GM18499 (cell line): ENCODE measurements around the gene LUM.

Experiments
- ATAC-seq: cut with Tn5 transposase; IDR thresholded peaks from one replicate; pipeline ENCODE4 v1.9.1; 2021; ENCODE audit warnings: moderate number of reproducible peaks; ENCODE audit not compliant: insufficient read depth, unreplicated experiment

LUM gene, protein sequence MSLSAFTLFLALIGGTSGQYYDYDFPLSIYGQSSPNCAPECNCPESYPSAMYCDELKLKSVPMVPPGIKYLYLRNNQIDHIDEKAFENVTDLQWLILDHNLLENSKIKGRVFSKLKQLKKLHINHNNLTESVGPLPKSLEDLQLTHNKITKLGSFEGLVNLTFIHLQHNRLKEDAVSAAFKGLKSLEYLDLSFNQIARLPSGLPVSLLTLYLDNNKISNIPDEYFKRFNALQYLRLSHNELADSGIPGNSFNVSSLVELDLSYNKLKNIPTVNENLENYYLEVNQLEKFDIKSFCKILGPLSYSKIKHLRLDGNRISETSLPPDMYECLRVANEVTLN

DNA sequence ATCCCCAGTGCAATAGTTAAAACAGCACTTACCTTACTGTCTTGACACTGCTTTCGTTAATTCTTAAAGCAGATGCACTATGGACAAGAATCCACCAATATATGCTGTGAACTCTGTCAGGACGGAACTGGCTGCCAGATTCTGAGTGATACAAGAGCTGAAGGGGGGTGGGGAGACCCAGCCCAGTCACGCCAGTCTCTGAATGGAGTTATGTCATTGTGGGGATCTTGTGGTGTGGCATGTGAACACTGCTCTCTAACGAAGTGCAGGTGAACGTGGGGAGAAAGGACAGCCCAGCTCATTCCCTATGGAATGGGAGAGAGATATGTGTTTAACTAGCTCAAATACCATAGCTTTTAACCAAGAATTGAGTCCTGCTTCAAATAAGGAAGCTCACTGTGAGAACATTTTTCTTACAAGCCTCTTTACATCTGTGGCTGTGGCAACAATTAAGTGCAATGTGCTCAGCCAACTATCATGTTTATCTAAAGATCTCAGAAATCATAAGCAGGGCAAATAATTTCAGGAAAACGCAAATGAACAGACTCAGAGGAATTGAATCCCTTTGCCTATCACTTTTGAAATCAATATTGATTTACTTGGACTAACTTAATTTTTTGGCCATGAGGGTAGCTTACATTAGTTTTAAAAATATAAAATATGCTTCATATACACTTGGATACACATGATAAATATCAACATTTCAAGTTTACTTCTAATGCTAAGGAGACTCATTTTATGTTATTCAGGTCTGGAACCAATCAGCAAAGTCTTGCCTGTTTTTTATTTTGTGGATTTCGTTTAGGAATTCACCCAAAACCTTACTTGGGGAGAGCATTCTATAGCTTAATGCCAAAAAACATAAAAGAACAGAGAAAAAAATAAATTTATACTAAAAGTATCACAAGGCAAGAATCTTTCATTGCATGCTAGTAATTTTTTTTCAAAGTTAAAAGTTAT is at the start of gene LUM:
TSS of gene LUM (minus strand) at position 129 of the 960 bp plus-strand sequence. CDS start 2,515 bp downstream, outside the sequence.
- ATAC-seq: no peak

DNA sequence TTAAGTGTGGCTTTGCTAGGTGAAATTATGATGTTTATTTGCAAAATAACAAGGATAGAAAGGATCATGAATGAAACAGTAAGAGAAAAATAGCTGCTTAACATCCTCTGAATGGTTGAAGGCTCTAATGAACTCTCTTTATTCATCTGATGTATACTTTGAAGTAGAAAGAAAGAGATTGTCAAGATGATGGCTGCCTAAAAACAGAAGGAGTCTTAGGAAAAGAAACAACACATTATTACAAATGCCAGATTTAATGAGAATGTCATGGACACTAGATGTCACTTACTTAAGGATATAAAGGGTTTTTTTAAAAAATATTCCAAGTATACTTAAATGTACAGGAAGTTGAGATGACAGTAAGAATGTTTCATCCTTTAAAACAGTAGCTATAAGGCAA is 49.7 kb upstream of the LUM start:
- no peak for ATAC-seq

DNA sequence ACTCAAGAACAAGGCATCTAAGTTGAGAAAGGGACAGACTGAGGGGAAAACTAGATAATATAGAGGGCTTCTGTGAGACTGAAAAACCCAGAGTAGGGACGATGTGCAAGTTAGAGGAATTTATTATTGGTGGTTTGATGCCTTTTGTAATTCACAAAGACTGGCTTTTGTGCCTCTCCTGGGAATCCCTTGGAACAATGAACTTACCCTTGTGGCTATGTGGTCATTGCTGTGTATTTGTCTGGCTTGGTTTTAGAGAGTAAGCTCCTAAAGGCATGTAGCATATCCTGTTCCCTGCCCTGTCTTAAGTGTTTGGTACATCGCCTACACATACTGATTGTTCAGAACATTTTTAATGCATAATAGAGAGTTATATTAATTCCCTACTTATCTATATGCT is 44.7 kb upstream of the LUM start:
- no peak for ATAC-seq

DNA sequence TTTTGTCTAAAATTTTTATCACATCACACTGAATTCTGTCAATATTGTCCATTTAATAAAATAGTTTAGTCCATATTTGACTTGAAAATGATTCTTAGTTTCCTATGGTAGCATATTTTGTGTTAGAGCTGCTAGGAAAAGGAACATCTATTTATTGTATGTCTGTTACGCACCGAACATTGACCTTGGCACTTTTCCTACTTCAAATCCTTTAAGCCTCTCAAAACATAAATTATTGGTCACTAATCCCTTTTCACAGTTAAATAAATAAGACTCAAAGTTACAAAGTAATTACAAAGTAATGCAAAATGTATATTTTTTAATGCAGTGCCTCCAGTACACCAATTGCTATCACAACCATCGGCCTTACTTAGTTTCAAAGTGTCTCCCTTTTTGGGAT is 42.8 kb upstream of the LUM start:
- no peak for ATAC-seq

DNA sequence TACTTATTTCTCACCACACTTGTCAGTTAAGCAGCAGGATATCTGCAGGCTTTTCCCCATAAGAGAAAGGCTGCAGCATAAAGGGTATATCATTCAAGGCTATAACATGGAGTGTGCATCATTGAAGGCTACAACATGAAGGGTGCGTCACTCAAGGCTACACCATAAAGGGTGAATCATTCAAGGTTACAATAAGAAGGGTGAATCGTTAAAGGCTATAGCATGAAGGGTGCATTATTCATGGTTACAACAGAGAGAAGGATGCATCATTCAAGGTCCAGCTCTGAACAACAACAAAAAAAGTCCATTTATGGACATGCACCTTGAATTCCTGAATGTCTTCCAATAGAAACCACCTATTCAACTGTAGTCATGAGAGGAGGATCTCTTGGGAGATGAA is 32.8 kb upstream of the LUM start:
- no peak for ATAC-seq

DNA sequence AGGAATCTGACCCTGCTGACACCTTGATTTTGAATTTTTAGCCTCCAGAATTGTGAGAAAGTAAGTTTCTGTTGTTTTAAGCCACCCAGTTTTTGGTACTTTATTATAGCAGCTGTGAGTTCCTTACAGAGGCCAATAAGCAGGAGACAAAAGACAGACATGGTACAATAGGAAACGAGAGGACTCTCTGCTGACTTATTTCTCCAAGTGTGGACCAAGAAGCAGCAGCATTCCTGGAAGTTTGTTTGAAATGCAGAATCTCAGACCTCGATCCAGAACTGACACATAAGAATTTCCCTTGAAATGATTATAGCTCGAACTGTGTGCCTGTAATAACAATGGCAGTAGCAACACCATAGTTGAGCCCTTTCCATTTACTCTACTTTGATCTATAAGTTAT is 31.9 kb upstream of the LUM start:
- ATAC-seq: no peak

DNA sequence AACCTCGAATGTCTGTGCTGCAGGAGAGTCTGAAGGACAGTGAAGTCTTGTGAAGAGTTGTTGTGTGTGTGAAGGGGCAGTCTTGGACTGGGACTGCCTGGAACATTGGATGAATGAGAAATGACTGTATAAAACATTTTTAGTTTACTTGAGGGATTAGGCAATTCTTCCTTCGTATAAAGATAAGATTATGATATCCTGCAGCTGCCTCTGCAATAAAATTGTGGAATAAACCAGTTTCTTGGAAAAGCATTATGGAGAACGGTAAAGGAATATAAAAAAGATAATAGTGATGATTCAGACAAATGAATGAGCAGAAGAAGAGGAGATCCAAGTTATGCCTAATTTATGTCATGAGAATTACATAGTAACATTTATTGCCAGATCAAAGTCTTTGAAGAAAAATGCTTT is 30.9 kb upstream of the LUM start:
- no peak for ATAC-seq

DNA sequence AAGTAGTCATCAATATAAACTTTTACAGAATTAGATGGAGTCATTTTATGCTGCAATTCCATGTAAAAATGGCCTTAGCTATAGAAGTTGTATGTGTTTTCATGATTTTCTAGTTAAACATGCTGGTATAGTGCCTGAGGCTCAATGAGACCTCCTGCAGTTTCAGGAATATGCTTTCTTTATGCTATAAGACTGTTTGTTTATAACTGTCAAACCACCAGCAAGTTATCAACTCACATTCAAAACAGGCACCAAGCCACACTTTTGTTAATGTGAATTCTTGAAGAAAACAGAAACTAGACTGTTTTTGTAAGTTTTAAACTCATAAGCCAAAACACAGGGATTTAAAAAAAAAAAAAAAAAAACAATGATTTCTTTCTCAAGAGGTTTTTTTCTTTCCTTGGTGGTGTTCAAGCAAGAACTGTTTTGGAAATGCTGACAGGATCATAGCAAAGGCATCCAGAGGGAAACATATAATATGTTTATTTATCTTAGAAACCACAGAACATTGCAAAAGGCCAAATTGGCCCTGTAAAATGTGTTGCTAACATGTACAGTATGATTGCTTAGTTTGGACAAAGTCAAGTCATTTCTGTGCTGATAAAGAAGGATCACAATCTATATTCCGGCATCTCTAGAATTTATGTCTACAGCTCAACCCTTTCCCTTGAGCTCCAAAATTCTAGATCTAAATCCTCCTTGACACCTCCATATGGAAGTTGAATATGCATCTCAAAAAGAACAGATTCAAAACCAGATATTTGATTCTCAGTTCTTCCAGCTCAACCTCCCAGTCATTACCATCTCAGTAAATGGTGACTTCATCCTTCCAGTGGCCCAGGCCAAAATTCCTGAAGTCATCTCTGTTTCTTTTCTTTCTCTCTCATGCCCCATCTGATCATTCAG is 29.0 kb upstream of the LUM start:
- ATAC-seq: no peak

DNA sequence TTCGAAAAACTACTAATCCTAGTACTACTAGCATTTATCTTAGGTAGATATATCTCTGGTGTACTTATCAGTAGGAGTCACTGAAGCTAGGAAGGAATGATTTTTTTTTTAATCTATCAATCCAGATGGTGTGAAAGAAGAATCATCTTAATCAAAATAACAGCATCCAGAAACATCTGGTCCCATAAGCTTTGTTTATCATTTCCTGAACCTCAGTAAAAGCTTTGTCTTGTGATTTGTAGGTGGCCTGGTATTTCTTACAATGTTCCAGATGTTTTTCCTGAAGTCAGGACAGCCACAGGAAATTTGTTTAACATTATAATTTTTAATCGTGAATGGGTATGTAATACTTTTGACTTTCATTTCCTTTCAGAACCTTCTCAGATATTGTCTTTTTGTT is 28.0 kb upstream of the LUM start:
- ATAC-seq: no peak

DNA sequence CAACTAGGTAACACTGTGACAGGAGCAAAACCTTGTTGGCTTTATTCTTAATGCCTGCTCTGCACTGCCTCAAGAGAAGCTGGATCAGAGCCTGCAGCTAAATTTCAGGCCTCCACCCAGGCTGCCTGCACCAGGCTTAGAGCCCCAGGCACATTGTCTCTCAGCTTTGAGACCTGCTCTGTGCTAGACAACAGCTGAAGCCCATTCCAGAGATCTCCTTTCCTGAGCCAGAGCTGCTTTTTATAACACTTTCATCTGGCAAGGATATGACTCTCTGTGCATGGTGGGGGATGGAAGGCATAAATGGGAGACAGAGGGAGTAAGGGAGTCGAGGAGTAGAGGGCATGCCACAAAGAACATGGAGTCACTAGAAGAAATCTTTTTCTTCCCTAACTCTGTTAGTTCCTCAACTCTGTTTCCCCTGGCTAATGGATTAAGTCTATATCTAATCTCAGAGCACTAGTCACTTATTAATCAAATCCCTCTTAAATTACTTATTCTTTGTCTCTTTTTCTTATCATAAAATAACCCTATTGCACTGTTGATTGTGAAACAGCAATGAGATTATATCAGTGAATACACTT is 27.1 kb upstream of the LUM start:
- no peak for ATAC-seq

DNA sequence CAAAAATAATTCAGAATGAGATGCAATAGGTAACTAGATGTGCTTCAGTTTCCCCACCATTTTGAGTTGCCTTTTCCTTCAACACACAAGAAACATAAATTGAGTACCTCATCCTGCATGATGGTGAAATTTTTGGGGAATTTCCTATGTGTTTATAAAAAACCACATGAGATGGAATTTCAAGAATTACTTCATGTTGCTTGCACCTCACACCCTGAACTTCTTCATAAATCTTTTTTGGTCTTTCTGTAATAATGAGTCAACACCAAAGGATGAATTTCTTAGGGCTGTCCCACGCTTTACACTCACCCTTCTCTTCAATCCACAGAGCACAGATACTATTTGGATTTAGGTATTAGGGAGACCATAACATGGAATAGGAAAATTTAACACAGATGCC is 22.6 kb upstream of the LUM start:
- ATAC-seq: no peak

DNA sequence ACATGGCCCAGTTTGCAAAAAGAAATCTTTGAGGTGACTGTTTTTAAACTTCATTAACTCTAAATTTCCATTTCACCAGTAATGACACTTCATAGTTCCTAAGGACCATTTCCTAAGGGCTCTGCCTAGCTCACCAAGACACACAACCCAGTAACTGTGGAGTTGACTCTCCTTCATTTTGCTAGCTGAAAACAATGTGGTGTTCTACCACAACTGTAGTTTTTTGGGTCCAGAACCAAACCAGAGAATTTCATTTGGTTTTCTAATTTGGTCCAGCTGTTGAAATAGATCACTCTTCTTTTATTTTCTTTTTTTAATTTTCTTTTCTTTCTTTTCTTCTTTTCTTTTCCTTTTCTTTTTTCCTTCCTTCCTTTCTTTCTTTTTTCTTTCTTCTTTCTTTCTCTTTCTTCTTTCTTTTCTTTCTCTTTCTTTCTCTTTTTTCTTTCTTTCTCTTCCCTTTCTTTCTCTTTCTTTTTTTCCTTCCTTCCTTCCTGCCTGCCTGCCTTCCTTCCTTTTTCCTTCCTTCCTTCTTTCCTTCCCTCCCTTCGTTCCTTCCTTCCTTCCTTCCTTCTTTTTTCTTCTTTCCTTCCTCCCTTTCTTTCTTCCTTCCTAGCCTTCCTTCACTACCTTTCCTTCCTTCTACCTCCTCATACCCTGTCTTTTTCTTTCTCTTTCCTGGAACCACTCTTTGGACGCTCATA is 18.5 kb upstream of the LUM start:
- no peak for ATAC-seq

DNA sequence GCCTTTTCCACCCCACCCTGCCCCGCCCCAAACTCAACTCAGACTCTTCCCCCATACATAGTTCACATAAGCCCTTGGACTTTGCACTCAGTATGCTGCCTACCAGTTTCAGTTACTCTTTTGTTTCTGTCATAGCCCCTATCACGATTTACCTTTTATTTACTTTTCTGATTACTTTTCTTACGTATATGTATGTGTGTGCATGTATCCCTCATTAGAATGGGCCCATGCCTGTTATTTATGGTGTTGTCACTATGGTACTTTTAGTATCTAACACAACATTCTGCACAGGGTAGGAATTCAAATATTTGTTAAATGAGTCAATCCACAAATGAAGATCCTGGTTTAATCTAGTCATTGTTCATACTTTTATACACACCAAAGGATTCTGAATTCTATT is 16.5 kb upstream of the LUM start:
- no peak for ATAC-seq

DNA sequence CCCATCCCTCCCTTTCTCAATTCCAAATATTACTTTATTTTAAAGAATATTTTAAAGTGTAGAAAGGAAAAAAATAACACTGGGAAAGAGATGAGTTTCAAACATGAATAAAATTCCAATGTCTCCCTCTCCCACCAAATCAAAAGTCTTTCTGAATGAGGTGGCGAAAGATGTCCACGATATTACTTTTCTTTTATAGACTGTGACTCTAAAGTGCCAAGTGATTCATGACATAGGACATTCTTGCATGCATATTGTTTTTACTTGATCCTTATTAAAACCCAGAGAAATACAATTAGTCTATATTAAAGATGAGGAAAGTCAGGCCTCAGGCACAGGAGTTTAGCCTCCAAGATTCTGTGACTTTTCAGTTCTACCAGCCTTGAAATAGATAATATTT is 16.0 kb upstream of the LUM start:
- no peak for ATAC-seq

DNA sequence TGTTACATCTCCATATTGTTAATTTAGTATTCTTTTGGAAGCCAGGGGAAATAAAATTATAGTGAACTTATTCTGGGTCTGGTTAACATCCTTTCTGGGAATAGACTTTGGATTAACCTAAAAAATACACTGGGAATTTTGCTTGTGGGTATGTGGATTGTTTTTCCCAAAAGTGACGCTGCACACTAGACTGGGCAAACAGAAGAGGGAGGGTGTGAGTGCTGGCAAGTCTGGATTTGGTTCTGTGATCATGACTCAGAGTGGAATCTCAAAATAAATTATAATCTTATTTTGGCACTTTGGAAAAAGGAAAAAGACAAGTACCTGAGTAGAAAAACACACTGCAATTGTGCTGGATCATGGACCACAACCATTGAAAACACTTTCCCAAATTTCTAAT is 15.2 kb upstream of the LUM start:
- no peak for ATAC-seq

DNA sequence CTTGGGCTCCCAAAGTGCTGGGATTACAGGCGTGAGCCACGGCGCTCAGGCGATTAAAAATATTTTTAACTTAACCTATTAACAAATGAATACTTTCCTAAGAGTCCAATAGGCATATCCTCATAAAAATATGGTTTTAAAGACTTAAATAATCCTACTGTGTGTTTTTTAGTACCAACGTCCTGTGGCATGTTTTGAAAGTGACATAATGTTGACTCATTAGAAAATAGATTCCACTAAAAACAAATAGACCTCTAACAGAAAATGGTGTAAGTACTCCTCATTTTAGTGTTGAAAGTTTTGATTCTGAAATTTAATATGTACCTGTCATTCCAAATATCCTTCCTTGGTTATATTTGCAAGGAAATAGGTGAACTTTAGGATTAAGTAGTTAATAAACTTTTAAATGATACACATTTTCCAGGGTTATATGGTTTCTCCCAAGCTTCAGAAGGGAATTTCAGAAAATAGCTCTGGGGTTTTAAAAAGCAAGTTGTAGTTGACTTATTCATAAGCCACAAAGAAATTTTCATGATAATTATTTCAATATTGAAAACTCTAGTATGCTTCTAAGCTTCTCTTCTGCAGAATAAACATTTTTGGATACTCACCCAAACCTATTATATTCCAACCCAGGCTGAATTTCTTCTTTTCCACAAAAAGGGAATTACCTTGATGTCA is 12.1 kb upstream of the LUM start:
- ATAC-seq: no peak

DNA sequence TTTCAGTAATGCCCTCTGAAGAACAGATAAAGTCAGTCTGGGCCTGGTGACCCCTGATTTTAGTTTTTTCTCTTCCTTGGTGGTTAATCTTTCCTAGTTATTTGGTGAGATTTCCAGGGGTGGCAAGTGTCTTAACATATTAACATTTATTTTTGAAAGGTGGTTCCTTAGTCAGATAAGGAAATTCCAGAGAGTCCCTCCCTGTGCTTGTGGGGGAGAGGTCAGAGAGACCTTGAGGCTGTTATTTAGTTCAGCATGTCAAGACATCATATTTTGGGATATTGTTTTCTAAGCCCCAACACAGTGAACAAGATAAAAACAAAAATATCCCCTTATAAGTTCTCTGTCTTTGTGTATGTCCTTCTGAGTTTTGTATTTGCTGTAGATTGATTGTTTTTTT is 9.5 kb upstream of the LUM start:
- ATAC-seq: no peak

DNA sequence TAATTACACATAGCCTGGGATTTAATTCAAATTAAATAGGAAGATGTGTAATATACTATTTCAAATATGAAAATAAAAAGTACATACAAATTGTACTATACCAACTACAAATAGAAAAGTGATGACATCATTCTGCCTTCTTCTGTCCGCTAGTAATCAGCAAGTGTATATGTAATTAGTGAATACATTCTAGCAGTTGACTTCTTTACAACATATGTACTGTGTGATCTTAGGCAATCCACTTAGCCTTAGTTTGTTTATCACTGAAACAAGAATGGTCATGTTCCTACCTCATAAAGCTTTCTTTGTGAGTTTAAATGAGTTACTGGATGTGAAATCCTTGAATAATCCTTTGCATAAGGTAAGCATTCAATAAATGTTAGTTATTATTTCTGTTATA is 7.8 kb upstream of the LUM start:
- ATAC-seq: no peak

DNA sequence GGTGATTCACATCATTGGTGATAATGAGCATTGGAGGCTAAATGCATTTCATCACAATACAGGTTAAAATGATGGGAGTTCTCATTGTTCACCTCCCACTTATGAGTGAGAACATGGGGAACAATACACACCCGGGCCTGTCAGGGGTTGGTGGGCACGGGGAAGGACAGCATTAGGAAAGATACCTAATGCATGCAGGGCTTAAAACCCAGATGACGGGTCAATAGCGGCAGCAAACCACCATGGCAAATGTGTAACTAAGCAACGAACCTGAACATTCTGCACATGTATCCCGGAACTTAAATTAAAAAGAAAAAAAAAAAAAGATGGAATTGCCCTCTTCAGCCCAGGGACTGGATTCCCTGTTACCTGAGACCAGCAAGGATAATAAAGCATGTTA is 2.3 kb upstream of the LUM start:
- no peak for ATAC-seq
